Stomach (tissue), 9 donors: ENCODE data around the gene UBXN6. TPM values are rescaled to one million over a fixed set of nuclear protein-coding genes. Genes with fewer than 3 reads are reported as not detected.
A peak's percentile ranks its signal among the peaks of the same experiment; 100 is the strongest.

Experiments
- DNase-seq, 2 donors: peaks; one replicate each; pipeline versions ENCODE4 v3.0.0 to v3.0.0-alpha.2; 2013 to 2019
- H3K27ac ChIP-seq, 5 donors: fragments of 200-600 bp in 4 of 5; sonication (generic) in 4 of 5; one replicate each; pipeline ENCODE4 v1.5.1; 2013 to 2019; ENCODE audit warnings: mild to moderate bottlenecking in 1 of 5, moderate library complexity in 1 of 5
- H3K27me3 ChIP-seq, 3 donors: fragments of 200-600 bp; sonication (generic); one replicate each; pipeline ENCODE4 v1.5.1; 2017 to 2019; ENCODE audit warnings: mixed run types in 1 of 3
- H3K36me3 ChIP-seq, 4 donors: fragments of 200-600 bp; sonication (generic); 1 replicate in 3 of 4; 2 replicates in 1 of 4; pipeline ENCODE4 v1.5.1; 2016 to 2019
- H3K4me1 ChIP-seq, 4 donors: fragments of 200-600 bp; sonication (generic); one replicate each; pipeline ENCODE4 v1.5.1; 2016 to 2019
- H3K4me3 ChIP-seq, 4 donors: fragments of 200-600 bp; sonication (generic) in 3 of 4; one replicate each; pipeline ENCODE4 v1.5.1; 2016 to 2019; ENCODE audit warnings: mild to moderate bottlenecking in 1 of 4
- H3K9me3 ChIP-seq, 4 donors: fragments of 200-600 bp; sonication (generic); one replicate each; pipeline ENCODE4 v1.5.1; 2016 to 2019
- CTCF ChIP-seq, 7 experiments: fragments of 450-650 bp in 4 of 7; fragments of 200-600 bp in 3 of 7; sonication (generic) in 3 of 7; IDR thresholded peaks; one replicate each; pipeline ENCODE4 v1.5.1; 2016 to 2019; ENCODE audit warnings: antibody characterized with exemption in 7 of 7, control low read depth in 2 of 7, mild to moderate bottlenecking in 1 of 7
- EP300 ChIP-seq: sonication (generic); formaldehyde crosslinking; IDR thresholded peaks from one replicate; pipeline ENCODE4 v1.6.1; 2017; ENCODE audit warnings: antibody characterized with exemption
- POLR2A ChIP-seq, 4 donors: fragments of 450-650 bp; IDR thresholded peaks; one replicate each; pipeline ENCODE4 v1.6.1; 2016; ENCODE audit warnings: antibody characterized with exemption in 4 of 4, control low read depth in 2 of 4, mild to moderate bottlenecking in 1 of 4, moderate library complexity in 1 of 4
- POLR2AphosphoS5 ChIP-seq, 3 donors: sonication (generic); formaldehyde crosslinking; IDR thresholded peaks; one replicate each; pipeline ENCODE4 v1.6.1; 2016; ENCODE audit warnings: antibody characterized with exemption in 3 of 3
- WGBS, 5 donors: extraction: QIAGEN DNeasy Blood & Tissue Kit in 3 of 5; methylation state at CpG; one replicate each; pipeline versions ENCODE4 v1.1.5 to v1.1.7; 2013 to 2018; 5-methylcytosine and 5-hydroxymethylcytosine counted together
- intact Hi-C: fragments of 100-400 bp; cut with DNase I; formaldehyde crosslinking; loops from one replicate; pipeline ENCODE4 v1.15.1; 2023; ENCODE audit warnings: low total_unique reads
- polyA plus RNA-seq, 3 donors: library from polyadenylated mRNA; stranded (reverse); fragments of 200-250 nt; gene quantifications; one replicate each; pipeline ENCODE4 v1.2.3, GENCODE V29; 2013
- total RNA-seq, 5 donors: library from RNA; depleted of rRNA; stranded (reverse); fragments of >200 nt; gene quantifications; one replicate each; pipeline versions ENCODE4 v1.1.0 to v1.2.3, GENCODE V29; 2014 to 2016
- donor health status: healthy with polysubstance abuse.
- donor health status: Bipolar disorder and iron deficiency.
- donor health status: healthy.

UBXN6 gene
- total and polyA plus RNA-seq, 8 donors = 19.3 to 208 (median 93.4) TPM

DNA sequence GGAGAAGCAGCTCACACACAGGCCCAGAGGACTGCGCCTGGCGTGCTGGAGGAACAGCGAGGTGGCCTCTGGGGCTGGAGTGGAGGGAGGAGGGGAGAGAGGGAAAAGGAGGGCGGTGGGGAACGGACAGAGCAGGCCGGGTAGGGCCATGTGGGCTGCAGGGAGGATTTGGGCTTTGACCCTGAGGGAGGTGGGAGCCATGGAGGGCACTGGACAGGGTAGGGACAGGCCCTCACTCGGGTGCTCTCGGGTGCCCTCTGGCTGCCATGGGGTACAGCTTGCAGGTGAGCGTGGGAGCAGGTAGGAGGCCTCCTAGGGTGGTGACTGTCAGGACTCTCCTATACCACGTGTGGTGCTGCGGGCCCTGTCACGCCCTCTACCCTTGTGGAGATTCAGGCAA lies 37.9 kb upstream of the UBXN6 start:
- TF ChIP-seq CTCF (IDR thresholded peaks at IDR 0.05) (peak in 2 of 7 experiments; percentile 23 to 25), POLR2A (IDR thresholded peaks at IDR 0.05) (no peak)
- intact Hi-C loops = no loop called here
- no peaks in the 10 kb centered on the region for H3K27me3 ChIP-seq
- H3K4me1 ChIP-seq = no peaks in the 10 kb centered on the region
- WGBS, 5 donors = 73 to 81% (median 77%) methylated on average over 10 to 12 of the region's 12 CpGs
- H3K27ac ChIP-seq = no peak overlapping the region
- H3K36me3 ChIP-seq = peaks cover 65 to 94% (median 93%) of the 10 kb centered on the region in 4 donors
- no peak overlapping the region for H3K4me3 ChIP-seq
- DNase-seq = peak in 1 of 2 donors; percentile 42
- no peaks in the 10 kb centered on the region for H3K9me3 ChIP-seq

- H3K36me3 ChIP-seq = peaks cover 68 to 95% (median 93%) of the 10 kb centered on the region in 4 donors
- no peak for DNase-seq
- no peaks in the 10 kb centered on the region for H3K4me1 ChIP-seq
- no peak overlapping the region for H3K4me3 ChIP-seq
- H3K27me3 ChIP-seq = no peaks in the 10 kb centered on the region
- no peak overlapping the region for H3K27ac ChIP-seq
- no peak for TF ChIP-seq CTCF (IDR thresholded peaks at IDR 0.05)
- TF ChIP-seq EP300 = no peak
- WGBS, 5 donors = 94 to 98% (median 95%) methylated on average over 8 of the region's 8 CpGs
- intact Hi-C loops = no loop called here
- H3K9me3 ChIP-seq = no peaks in the 10 kb centered on the region
These were observed 37.1 kb upstream of the UBXN6 start for GRCh38 chr19:4494691-4495064.

- DNase-seq = no peak
- TF ChIP-seq POLR2A (IDR thresholded peaks at IDR 0.05) (no peak), EP300 (no peak), CTCF (IDR thresholded peaks at IDR 0.05) (no peak), POLR2AphosphoS5 (IDR thresholded peaks at IDR 0.05) (no peak)
- no peak overlapping the region for H3K4me3 ChIP-seq
- intact Hi-C loops = no loop called here
- no peak overlapping the region for H3K27ac ChIP-seq
- peaks cover 68 to 95% (median 93%) of the 10 kb centered on the region in 4 donors for H3K36me3 ChIP-seq
- WGBS, 5 donors = 93 to 97% (median 96%) methylated on average over 50 to 61 of the region's 61 CpGs
- no peaks in the 10 kb centered on the region for H3K27me3 ChIP-seq
- H3K9me3 ChIP-seq = no peaks in the 10 kb centered on the region
- no peaks in the 10 kb centered on the region for H3K4me1 ChIP-seq
These were observed 36.5 kb upstream of the UBXN6 start for GRCh38 chr19:4493929-4494690.

- intact Hi-C loops = no loop called here
- DNase-seq = no peak
These were observed 35.7 kb upstream of the UBXN6 start for GRCh38 chr19:4493104-4493928.

More at GRCh38 chr19:4493104-4493928, 35.7 kb upstream of the UBXN6 start:
- Histone ChIP-seq H3K9me3 (no peaks in the 10 kb centered on the region), H3K4me3 (no peak overlapping the region), H3K27me3 (no peaks in the 10 kb centered on the region), H3K27ac (no peak overlapping the region), H3K36me3 (peaks cover 69 to 95% (median 93%) of the 10 kb centered on the region in 4 donors), H3K4me1 (no peaks in the 10 kb centered on the region)
- WGBS, 5 donors = 92 to 96% (median 94%) methylated on average over 31 to 41 of the region's 41 CpGs
- no peak for TF ChIP-seq EP300
- no peak for TF ChIP-seq CTCF (IDR thresholded peaks at IDR 0.05)
- no peak for TF ChIP-seq POLR2A (IDR thresholded peaks at IDR 0.05)
- no peak for TF ChIP-seq POLR2AphosphoS5 (IDR thresholded peaks at IDR 0.05)
